ENCODE data around the gene PAFAH1B2. TPM values are rescaled to one million over a fixed set of nuclear protein-coding genes. Genes with fewer than 3 reads are reported as not detected.
A peak's percentile ranks its signal among the peaks of the same experiment; 100 is the strongest.

Gene PAFAH1B2
- total and polyA plus RNA-seq, 2 experiments from 2014 or later, result 87.5 to 148 TPM

DNA sequence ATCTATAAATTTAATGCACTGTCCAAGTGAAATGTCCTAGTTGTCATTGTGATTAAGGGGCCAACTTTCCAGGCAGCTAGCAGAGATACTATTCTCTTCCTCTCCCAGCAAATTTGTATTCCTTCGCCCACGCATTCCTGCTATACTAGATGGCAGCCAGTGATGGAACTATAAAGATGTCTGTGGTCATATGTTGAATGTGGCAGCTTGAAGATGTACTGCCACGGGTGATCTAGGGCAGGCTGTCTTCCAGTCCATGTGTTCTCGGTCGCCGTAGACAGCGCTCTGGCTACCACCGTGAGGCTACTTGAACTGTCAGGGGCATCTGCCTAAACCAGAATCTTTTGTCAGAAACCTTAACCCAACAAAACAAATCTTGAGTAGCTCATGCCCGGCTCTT, 26.1 kb downstream of the PAFAH1B2 start:
- Mint-ChIP-seq H3K4me3 (no peak overlapping the region), H3K27me3 (ENCODE audit: insufficient read depth, low read depth, poor library complexity) (no peaks in the 10 kb centered on the region), H3K9me3 (no peaks in the 10 kb centered on the region), H3K27ac (peak overlapping the region; percentile 33; the same call in 1 of the 2 replicates), H3K4me1 (peaks cover 13% of the 10 kb centered on the region; the same call in 2 of the 3 replicates), H3K36me3 (ENCODE audit: low read depth) (peaks cover 54% of the 10 kb centered on the region)
- H3K4me3 ChIP-seq, result no peak overlapping the region
- no peak for ATAC-seq
- no peak for DNase-seq (ENCODE audit: low spot score)
- H3K79me2 ChIP-seq (replicated peaks; ENCODE audit: insufficient read depth), result peaks cover 12% of the 10 kb centered on the region
- no peak overlapping the region for H3K27ac ChIP-seq (ENCODE audit: low read depth)
- H3K36me3 ChIP-seq (ENCODE audit: insufficient read depth), result peaks cover 37% of the 10 kb centered on the region
- no peaks in the 10 kb centered on the region for H3K4me1 ChIP-seq (ENCODE audit: insufficient read depth)
- H3K9me2 ChIP-seq (ENCODE audit: insufficient read depth), result no peaks in the 10 kb centered on the region
- no peaks in the 10 kb centered on the region for H3K27me3 ChIP-seq (ENCODE audit: insufficient read depth)
- H3K4me2 ChIP-seq, result no peak overlapping the region
- peaks cover 13% of the 10 kb centered on the region; the same call in 1 of the 2 replicates for H3F3A ChIP-seq (replicated peaks; ENCODE audit: low read depth)
- no peak for TF ChIP-seq EZH2phosphoT487 (IDR thresholded peaks at IDR 0.05; ENCODE audit: unreplicated experiment)
- no peak for TF ChIP-seq EZH2 (IDR thresholded peaks at IDR 0.05; ENCODE audit: low read depth, unreplicated experiment)
- TF ChIP-seq, protein P1, sequence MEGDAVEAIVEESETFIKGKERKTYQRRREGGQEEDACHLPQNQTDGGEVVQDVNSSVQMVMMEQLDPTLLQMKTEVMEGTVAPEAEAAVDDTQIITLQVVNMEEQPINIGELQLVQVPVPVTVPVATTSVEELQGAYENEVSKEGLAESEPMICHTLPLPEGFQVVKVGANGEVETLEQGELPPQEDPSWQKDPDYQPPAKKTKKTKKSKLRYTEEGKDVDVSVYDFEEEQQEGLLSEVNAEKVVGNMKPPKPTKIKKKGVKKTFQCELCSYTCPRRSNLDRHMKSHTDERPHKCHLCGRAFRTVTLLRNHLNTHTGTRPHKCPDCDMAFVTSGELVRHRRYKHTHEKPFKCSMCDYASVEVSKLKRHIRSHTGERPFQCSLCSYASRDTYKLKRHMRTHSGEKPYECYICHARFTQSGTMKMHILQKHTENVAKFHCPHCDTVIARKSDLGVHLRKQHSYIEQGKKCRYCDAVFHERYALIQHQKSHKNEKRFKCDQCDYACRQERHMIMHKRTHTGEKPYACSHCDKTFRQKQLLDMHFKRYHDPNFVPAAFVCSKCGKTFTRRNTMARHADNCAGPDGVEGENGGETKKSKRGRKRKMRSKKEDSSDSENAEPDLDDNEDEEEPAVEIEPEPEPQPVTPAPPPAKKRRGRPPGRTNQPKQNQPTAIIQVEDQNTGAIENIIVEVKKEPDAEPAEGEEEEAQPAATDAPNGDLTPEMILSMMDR (conservative IDR thresholded peaks at IDR 0.05; ENCODE audit: low read depth in 2 of 2), result no peak
- TF ChIP-seq STAT1 (IDR thresholded peaks at IDR 0.05; ENCODE audit: unreplicated experiment), result no peak
- TF ChIP-seq, protein P2, sequence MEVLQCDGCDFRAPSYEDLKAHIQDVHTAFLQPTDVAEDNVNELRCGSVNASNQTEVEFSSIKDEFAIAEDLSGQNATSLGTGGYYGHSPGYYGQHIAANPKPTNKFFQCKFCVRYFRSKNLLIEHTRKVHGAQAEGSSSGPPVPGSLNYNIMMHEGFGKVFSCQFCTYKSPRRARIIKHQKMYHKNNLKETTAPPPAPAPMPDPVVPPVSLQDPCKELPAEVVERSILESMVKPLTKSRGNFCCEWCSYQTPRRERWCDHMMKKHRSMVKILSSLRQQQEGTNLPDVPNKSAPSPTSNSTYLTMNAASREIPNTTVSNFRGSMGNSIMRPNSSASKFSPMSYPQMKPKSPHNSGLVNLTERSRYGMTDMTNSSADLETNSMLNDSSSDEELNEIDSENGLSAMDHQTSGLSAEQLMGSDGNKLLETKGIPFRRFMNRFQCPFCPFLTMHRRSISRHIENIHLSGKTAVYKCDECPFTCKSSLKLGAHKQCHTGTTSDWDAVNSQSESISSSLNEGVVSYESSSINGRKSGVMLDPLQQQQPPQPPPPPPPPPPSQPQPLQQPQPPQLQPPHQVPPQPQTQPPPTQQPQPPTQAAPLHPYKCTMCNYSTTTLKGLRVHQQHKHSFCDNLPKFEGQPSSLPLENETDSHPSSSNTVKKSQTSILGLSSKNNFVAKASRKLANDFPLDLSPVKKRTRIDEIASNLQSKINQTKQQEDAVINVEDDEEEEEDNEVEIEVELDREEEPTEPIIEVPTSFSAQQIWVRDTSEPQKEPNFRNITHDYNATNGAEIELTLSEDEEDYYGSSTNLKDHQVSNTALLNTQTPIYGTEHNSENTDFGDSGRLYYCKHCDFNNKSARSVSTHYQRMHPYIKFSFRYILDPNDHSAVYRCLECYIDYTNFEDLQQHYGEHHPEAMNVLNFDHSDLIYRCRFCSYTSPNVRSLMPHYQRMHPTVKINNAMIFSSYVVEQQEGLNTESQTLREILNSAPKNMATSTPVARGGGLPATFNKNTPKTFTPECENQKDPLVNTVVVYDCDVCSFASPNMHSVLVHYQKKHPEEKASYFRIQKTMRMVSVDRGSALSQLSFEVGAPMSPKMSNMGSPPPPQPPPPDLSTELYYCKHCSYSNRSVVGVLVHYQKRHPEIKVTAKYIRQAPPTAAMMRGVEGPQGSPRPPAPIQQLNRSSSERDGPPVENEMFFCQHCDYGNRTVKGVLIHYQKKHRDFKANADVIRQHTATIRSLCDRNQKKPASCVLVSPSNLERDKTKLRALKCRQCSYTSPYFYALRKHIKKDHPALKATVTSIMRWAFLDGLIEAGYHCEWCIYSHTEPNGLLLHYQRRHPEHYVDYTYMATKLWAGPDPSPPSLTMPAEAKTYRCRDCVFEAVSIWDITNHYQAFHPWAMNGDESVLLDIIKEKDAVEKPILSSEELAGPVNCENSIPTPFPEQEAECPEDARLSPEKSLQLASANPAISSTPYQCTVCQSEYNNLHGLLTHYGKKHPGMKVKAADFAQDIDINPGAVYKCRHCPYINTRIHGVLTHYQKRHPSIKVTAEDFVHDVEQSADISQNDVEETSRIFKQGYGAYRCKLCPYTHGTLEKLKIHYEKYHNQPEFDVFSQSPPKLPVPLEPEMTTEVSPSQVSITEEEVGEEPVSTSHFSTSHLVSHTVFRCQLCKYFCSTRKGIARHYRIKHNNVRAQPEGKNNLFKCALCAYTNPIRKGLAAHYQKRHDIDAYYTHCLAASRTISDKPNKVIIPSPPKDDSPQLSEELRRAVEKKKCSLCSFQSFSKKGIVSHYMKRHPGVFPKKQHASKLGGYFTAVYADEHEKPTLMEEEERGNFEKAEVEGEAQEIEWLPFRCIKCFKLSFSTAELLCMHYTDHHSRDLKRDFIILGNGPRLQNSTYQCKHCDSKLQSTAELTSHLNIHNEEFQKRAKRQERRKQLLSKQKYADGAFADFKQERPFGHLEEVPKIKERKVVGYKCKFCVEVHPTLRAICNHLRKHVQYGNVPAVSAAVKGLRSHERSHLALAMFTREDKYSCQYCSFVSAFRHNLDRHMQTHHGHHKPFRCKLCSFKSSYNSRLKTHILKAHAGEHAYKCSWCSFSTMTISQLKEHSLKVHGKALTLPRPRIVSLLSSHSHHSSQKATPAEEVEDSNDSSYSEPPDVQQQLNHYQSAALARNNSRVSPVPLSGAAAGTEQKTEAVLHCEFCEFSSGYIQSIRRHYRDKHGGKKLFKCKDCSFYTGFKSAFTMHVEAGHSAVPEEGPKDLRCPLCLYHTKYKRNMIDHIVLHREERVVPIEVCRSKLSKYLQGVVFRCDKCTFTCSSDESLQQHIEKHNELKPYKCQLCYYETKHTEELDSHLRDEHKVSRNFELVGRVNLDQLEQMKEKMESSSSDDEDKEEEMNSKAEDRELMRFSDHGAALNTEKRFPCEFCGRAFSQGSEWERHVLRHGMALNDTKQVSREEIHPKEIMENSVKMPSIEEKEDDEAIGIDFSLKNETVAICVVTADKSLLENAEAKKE (CRISPR knock-in tag; IDR thresholded peaks at IDR 0.05), result no peak
- no peak for TF ChIP-seq JUNB (IDR thresholded peaks at IDR 0.05; ENCODE audit: unreplicated experiment)
- TF ChIP-seq NANOG (IDR thresholded peaks at IDR 0.05; ENCODE audit: borderline replicate concordance), result no peak
- no peak overlapping the region for H2AFZ ChIP-seq
- peaks cover 29% of the 10 kb centered on the region for H4K20me1 ChIP-seq (replicated peaks; ENCODE audit: insufficient read depth)

All from GM23338 (cell line).